HG02885 (cell line): Measurements from ENCODE around the gene STOX2.

Source experiments
- ATAC-seq: cut with Tn5 transposase; IDR thresholded peaks from one replicate; pipeline ENCODE4 v1.9.1; 2021; ENCODE audit warnings: mild to moderate bottlenecking; ENCODE audit not compliant: unreplicated experiment, poor library complexity

STOX2 gene

GRCh38 chr4:183905081-183905592 is at the start of gene STOX2:
Gene STOX2 (plus strand): TSS chr4:183905307. CDS start chr4:183906791, 1,484 bp downstream.
- no peak for ATAC-seq

GRCh38 chr4:183855323-183856190 is 49.5 kb upstream of the STOX2 start:
- no peak for ATAC-seq

- no peak for ATAC-seq
Measured at GRCh38 chr4:183857040-183857439, 48.1 kb upstream of the STOX2 start.

- no peak for ATAC-seq
Measured at GRCh38 chr4:183858011-183858615, 47.0 kb upstream of the STOX2 start.

GRCh38 chr4:183860119-183860518 is 45.0 kb upstream of the STOX2 start:
- no peak for ATAC-seq

- no peak for ATAC-seq
Measured at GRCh38 chr4:183860731-183861130, 44.4 kb upstream of the STOX2 start.

GRCh38 chr4:183861426-183861825 is 43.7 kb upstream of the STOX2 start:
- no peak for ATAC-seq

GRCh38 chr4:183863155-183863825 is 41.8 kb upstream of the STOX2 start:
- ATAC-seq = no peak

GRCh38 chr4:183867247-183867646 is 37.9 kb upstream of the STOX2 start:
- ATAC-seq = no peak

GRCh38 chr4:183870997-183871396 is 34.1 kb upstream of the STOX2 start:
- ATAC-seq = no peak

- no peak for ATAC-seq
Measured at GRCh38 chr4:183871581-183871980, 33.5 kb upstream of the STOX2 start.

GRCh38 chr4:183872531-183872930 is 32.6 kb upstream of the STOX2 start:
- no peak for ATAC-seq

- ATAC-seq = no peak
Measured at GRCh38 chr4:183873409-183874185, 31.5 kb upstream of the STOX2 start.

GRCh38 chr4:183875251-183875825 is 29.8 kb upstream of the STOX2 start:
- ATAC-seq = no peak

- ATAC-seq = no peak
Measured at GRCh38 chr4:183876268-183876934, 28.7 kb upstream of the STOX2 start.

GRCh38 chr4:183878251-183878970 is 26.7 kb upstream of the STOX2 start:
- ATAC-seq = no peak

- no peak for ATAC-seq
Measured at GRCh38 chr4:183885205-183885720, 19.8 kb upstream of the STOX2 start.

GRCh38 chr4:183887351-183887750 is 17.8 kb upstream of the STOX2 start:
- ATAC-seq = no peak

GRCh38 chr4:183888564-183888963 is 16.5 kb upstream of the STOX2 start:
- ATAC-seq = no peak
